K562 (cell line): ENCODE data around the gene PRDM15. TPM values are rescaled to one million over a fixed set of nuclear protein-coding genes. Genes with fewer than 3 reads are reported as not detected.

Experiments used
- ARNT ChIP-seq, 2 experiments: fragments of 450-650 bp; IDR thresholded peaks; 2 replicates each; pipeline ENCODE4 v1.6.1; 2016; ENCODE audit warnings: mild to moderate bottlenecking in 1 of 2
- EZH2 ChIP-seq: IDR thresholded peaks from 2 replicates; pipeline ENCODE4 v1.6.1; 2012; ENCODE audit warnings: low read depth, mild to moderate bottlenecking, inconsistent platforms, low read length, borderline replicate concordance
- FOS ChIP-seq: IDR thresholded peaks from 3 replicates; pipeline ENCODE4 v1.6.1; 2011; ENCODE audit not compliant: insufficient read length; ENCODE audit errors: extremely low read depth
- HMG20B ChIP-seq: fragments of 250-450 bp; sonication (Bioruptor Pico); IDR thresholded peaks from 2 replicates; pipeline ENCODE4 v1.5.0; 2021; ENCODE audit warnings: mild to moderate bottlenecking
- KDM4B ChIP-seq, 2 experiments: fragments of 450-650 bp in 1 of 2; sonication (generic) in 1 of 2; IDR thresholded peaks; 2 replicates each; pipeline ENCODE4 v1.6.1; 2016 to 2017; ENCODE audit warnings: borderline replicate concordance in 2 of 2, antibody characterized with exemption in 1 of 2, low read depth in 1 of 2, mild to moderate bottlenecking in 1 of 2
- LCOR ChIP-seq: sonication (generic); formaldehyde crosslinking; IDR thresholded peaks from 2 replicates; pipeline ENCODE4 v1.8.0; 2022; ENCODE audit warnings: mild to moderate bottlenecking, missing genetic modification reagents
- PCBP2 ChIP-seq: fragments of 200-400 bp; formaldehyde crosslinking; IDR thresholded peaks from 2 replicates; pipeline ENCODE4 v1.6.1; 2018; ENCODE audit warnings: low read length, low read depth, mild to moderate bottlenecking, moderate library complexity; ENCODE audit not compliant: poor library complexity, severe bottlenecking
- PHB ChIP-seq: fragments of 250-450 bp; sonication (Bioruptor Pico); IDR thresholded peaks from 2 replicates; pipeline ENCODE4 v1.5.0; 2021
- RAD21 ChIP-seq, 2 experiments: fragments of 250-450 bp in 1 of 2; fragments of 450-650 bp in 1 of 2; sonication (Bioruptor Pico) in 1 of 2; formaldehyde crosslinking in 1 of 2; IDR thresholded peaks in 1 of 2; conservative IDR thresholded peaks in 1 of 2; 2 replicates each; pipeline versions ENCODE4 v1.4.0 to v1.8.0; 2020 to 2022; ENCODE audit warnings: mild to moderate bottlenecking in 2 of 2, moderate library complexity in 1 of 2
- RFX5 ChIP-seq: IDR thresholded peaks from 2 replicates; pipeline ENCODE4 v1.6.1; 2011; ENCODE audit warnings: low read depth, mild to moderate bottlenecking, improper control_type of control experiment, low read length
- SMARCE1 ChIP-seq: fragments of 450-650 bp; IDR thresholded peaks from 2 replicates; pipeline ENCODE4 v1.7.1; 2016; ENCODE audit warnings: mild to moderate bottlenecking
- ZBTB7A ChIP-seq: IDR thresholded peaks from 2 replicates; pipeline ENCODE4 v1.6.1; 2011; ENCODE audit warnings: low read depth, mild to moderate bottlenecking, low read length, moderate library complexity, borderline replicate concordance; ENCODE audit not compliant: control insufficient read depth
- ZC3H11A ChIP-seq: IDR thresholded peaks from 2 replicates; pipeline ENCODE4 v1.6.1; 2012; ENCODE audit warnings: low read depth, low read length, improper control_type of control experiment
- ZNF175 ChIP-seq: fragments of 200-800 bp; sonication (Bioruptor generic); IDR thresholded peaks from 2 replicates; pipeline ENCODE4 v1.6.1; 2016; ENCODE audit warnings: low read depth, mild to moderate bottlenecking, missing genetic modification characterization, missing compliant biosample characterization
- ZNF583 ChIP-seq: fragments of 250-450 bp; sonication (Bioruptor Pico); IDR thresholded peaks from 2 replicates; pipeline ENCODE4 v1.4.0; 2020
- ZNF764 ChIP-seq: fragments of 250-450 bp; sonication (Bioruptor Pico); IDR thresholded peaks from 2 replicates; pipeline ENCODE4 v1.4.0; 2020; ENCODE audit warnings: low read depth, mild to moderate bottlenecking, moderate library complexity
- polyA plus RNA-seq, 8 experiments: library from polyadenylated mRNA; depleted of rRNA in 4 of 8; stranded (reverse) in 5 of 8; unstranded in 3 of 8; fragments of >200 nt; fragmentation: Nextera tagmentation in 2 of 8; fragmentation: Illumina TruSeq in 1 of 8; extraction: Ambion mirVana in 2 of 8; extraction: Trizol in 1 of 8; gene quantifications; 2 replicates each; pipeline versions ENCODE4 v1.2.1 to v1.2.3, GENCODE V29; 2011 to 2014; ENCODE audit warnings: inconsistent platforms in 1 of 8, missing spikeins in 1 of 8
- total RNA-seq, 7 experiments: library from RNA; depleted of rRNA in 6 of 7; stranded (reverse); fragments of >200 nt in 6 of 7; fragmentation: Illumina TruSeq in 2 of 7; extraction: Trizol in 2 of 7; gene quantifications; 2 replicates each; pipeline versions ENCODE4 v1.2.1 to v1.2.3, GENCODE V29; 2011 to 2021; ENCODE audit warnings: low replicate concordance in 1 of 7
- TF ChIP-seq, protein P1 (sequence below): fragments of 250-450 bp; sonication (Bioruptor Pico); IDR thresholded peaks from 2 replicates; pipeline ENCODE4 v1.8.0; 2021; ENCODE audit warnings: moderate library complexity, mild to moderate bottlenecking, inconsistent platforms
- TF ChIP-seq, protein P2 (sequence below): fragments of 250-450 bp; sonication (Bioruptor Pico); IDR thresholded peaks from 2 replicates; pipeline ENCODE4 v1.8.0; 2022; ENCODE audit warnings: inconsistent platforms, mild to moderate bottlenecking, moderate library complexity, borderline replicate concordance
- TF ChIP-seq, protein P3 (sequence below), 2 experiments: fragments of 450-650 bp in 1 of 2; IDR thresholded peaks; 2 replicates each; pipeline ENCODE4 v1.6.1; 2011 to 2017; ENCODE audit warnings: low read depth in 2 of 2, antibody characterized with exemption in 1 of 2, borderline replicate concordance in 1 of 2, low read length in 1 of 2, mild to moderate bottlenecking in 1 of 2, mixed read lengths in 1 of 2; ENCODE audit not compliant: control insufficient read depth in 1 of 2
- TF ChIP-seq, protein P4 (sequence below): fragments of 250-450 bp; sonication (Bioruptor Pico); IDR thresholded peaks from 2 replicates; pipeline ENCODE4 v1.4.0; 2020

The PRDM15 gene
- total and polyA plus RNA-seq, 9 of the 15 experiments (the other 6 are each of a cell fraction or from before 2014, with no cell fraction given): 0.93 to 9.2 (median 6.2) TPM

DNA sequence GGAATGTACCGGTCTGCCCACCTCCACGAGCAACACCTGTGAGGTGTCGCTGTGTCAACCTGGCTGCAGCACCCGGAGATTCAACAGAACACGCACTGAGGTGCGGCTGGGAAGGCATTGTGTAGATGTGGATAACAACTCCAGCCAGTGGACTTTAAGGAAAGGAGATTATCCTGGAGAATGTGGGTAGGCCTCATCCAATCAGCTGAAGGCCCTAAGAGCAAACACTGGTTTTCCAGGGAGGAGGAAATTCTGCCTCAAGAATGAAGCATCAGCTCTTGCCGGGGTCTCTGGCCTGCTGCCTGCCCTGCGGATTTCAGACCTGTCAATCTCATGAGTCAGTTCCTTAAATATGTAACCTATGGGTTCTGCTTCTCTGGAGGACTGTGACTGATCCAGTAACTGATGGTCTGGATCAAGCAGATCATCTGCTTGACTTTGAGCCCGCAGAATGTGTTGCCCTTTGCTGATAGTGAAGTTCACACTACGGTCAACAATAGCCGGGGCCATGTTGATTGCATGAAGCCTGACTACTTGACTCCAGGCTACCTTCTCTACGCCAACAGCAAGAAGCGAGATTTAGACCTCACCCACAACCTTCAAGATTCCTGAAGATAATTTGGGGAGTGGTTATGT is 15.9 kb upstream of the PRDM15 start (continued):
- TF ChIP-seq, protein P1, sequence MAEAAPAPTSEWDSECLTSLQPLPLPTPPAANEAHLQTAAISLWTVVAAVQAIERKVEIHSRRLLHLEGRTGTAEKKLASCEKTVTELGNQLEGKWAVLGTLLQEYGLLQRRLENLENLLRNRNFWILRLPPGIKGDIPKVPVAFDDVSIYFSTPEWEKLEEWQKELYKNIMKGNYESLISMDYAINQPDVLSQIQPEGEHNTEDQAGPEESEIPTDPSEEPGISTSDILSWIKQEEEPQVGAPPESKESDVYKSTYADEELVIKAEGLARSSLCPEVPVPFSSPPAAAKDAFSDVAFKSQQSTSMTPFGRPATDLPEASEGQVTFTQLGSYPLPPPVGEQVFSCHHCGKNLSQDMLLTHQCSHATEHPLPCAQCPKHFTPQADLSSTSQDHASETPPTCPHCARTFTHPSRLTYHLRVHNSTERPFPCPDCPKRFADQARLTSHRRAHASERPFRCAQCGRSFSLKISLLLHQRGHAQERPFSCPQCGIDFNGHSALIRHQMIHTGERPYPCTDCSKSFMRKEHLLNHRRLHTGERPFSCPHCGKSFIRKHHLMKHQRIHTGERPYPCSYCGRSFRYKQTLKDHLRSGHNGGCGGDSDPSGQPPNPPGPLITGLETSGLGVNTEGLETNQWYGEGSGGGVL (CRISPR knock-in tag): no peak
- TF ChIP-seq, protein P2, sequence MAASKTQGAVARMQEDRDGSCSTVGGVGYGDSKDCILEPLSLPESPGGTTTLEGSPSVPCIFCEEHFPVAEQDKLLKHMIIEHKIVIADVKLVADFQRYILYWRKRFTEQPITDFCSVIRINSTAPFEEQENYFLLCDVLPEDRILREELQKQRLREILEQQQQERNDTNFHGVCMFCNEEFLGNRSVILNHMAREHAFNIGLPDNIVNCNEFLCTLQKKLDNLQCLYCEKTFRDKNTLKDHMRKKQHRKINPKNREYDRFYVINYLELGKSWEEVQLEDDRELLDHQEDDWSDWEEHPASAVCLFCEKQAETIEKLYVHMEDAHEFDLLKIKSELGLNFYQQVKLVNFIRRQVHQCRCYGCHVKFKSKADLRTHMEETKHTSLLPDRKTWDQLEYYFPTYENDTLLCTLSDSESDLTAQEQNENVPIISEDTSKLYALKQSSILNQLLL (CRISPR knock-in tag): no peak
- no peak; a peak in 1 of 4 replicates for TF ChIP-seq RAD21 (CRISPR knock-in tag; conservative IDR thresholded peaks at IDR 0.05 in 1 of 2, IDR thresholded peaks at IDR 0.05 in 1 of 2)
- TF ChIP-seq EZH2: no peak
- TF ChIP-seq, protein P3, sequence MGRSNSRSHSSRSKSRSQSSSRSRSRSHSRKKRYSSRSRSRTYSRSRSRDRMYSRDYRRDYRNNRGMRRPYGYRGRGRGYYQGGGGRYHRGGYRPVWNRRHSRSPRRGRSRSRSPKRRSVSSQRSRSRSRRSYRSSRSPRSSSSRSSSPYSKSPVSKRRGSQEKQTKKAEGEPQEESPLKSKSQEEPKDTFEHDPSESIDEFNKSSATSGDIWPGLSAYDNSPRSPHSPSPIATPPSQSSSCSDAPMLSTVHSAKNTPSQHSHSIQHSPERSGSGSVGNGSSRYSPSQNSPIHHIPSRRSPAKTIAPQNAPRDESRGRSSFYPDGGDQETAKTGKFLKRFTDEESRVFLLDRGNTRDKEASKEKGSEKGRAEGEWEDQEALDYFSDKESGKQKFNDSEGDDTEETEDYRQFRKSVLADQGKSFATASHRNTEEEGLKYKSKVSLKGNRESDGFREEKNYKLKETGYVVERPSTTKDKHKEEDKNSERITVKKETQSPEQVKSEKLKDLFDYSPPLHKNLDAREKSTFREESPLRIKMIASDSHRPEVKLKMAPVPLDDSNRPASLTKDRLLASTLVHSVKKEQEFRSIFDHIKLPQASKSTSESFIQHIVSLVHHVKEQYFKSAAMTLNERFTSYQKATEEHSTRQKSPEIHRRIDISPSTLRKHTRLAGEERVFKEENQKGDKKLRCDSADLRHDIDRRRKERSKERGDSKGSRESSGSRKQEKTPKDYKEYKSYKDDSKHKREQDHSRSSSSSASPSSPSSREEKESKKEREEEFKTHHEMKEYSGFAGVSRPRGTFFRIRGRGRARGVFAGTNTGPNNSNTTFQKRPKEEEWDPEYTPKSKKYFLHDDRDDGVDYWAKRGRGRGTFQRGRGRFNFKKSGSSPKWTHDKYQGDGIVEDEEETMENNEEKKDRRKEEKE (IDR thresholded peaks at IDR 0.05; ENCODE audit: borderline replicate concordance in 1 of 2, control insufficient read depth in 1 of 2, low read depth in 2 of 2, low read length in 1 of 2): no peak
- TF ChIP-seq ARNT (IDR thresholded peaks at IDR 0.05): no peak
- no peak for TF ChIP-seq PHB
- no peak for TF ChIP-seq ZNF175
- no peak for TF ChIP-seq ZNF764 (CRISPR knock-in tag)
- peak; percentile 69 for TF ChIP-seq SMARCE1
- peak; percentile 76; the same call in 1 of the 2 replicates for TF ChIP-seq LCOR (CRISPR knock-in tag)
- TF ChIP-seq RFX5: no peak
- no peak for TF ChIP-seq ZC3H11A
- TF ChIP-seq KDM4B (IDR thresholded peaks at IDR 0.05; ENCODE audit: borderline replicate concordance in 2 of 2, low read depth in 1 of 2): no peak
- TF ChIP-seq ZBTB7A: 0 out of 2 replicates have a peak, but pooled peaks have one; percentile 27
- no peak for TF ChIP-seq HMG20B (CRISPR knock-in tag)
- TF ChIP-seq ZNF583: 0 out of 2 replicates have a peak, but pooled peaks have one; percentile 52
- TF ChIP-seq, protein P4, sequence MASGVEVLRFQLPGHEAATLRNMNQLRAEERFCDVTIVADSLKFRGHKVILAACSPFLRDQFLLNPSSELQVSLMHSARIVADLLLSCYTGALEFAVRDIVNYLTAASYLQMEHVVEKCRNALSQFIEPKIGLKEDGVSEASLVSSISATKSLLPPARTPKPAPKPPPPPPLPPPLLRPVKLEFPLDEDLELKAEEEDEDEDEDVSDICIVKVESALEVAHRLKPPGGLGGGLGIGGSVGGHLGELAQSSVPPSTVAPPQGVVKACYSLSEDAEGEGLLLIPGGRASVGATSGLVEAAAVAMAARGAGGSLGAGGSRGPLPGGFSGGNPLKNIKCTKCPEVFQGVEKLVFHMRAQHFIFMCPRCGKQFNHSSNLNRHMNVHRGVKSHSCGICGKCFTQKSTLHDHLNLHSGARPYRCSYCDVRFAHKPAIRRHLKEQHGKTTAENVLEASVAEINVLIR (CRISPR knock-in tag): 0 out of 2 replicates have a peak, but pooled peaks have one; percentile 16
- no peak for TF ChIP-seq FOS
- no peak for TF ChIP-seq PCBP2
